ENCODE measurements around the gene DCLK2.

Gene DCLK2

DNA sequence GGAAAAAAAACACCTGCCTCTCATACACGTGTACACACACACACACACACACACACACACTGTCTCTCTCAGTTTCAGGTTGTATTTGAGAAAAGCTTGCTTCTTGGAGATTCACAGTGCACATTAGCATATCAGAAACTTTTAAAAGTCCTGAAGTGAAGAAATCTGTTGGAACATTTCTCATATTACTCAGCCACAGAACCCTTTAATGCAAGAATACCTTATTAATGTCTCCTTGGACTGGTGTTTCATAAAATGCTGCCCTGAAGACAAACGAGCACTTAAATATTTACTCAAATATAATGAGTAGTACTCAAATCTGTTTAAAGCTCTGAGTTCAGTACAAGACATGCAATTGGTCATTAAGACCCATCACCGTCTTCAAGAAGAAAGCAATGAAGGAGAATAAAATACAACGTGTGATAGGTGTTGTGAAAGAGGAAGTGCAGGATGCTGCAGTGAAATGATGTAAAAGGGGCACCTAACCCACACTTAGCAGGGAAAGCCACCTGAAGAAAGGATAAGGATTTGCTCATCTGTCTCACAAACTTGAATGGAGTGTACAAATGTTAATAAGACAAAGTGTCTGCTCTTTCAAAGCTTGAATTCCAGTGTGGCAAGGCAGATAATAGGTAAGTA, 57.0 kb downstream of the DCLK2 start:
- Histone ChIP-seq H3K4me1 (ENCODE audit: control extremely low read depth in 1 of 4, control insufficient read depth in 4 of 4, insufficient read depth in 4 of 4, low read length in 3 of 4) (peaks cover 0 to 8% (median 0%) of the 10 kb centered on the region in 4 experiments), H3K36me3 (ENCODE audit: control insufficient read depth in 4 of 4, insufficient read depth in 4 of 4, low read length in 3 of 4) (no peaks in the 10 kb centered on the region), H3K9me3 (ENCODE audit: control extremely low read depth in 1 of 5, control insufficient read depth in 4 of 5, insufficient read depth in 2 of 5, low read depth in 1 of 5, low read length in 4 of 5) (no peaks in the 10 kb centered on the region), H3K27me3 (replicated peaks in 2 of 5; ENCODE audit: control insufficient read depth in 4 of 5, insufficient read depth in 5 of 5, low read length in 4 of 5) (no peaks in the 10 kb centered on the region), H3K27ac (ENCODE audit: insufficient read depth in 1 of 2, low read depth in 1 of 2, low read length in 2 of 2, poor library complexity in 1 of 2, severe bottlenecking in 2 of 2) (no peak overlapping the region), H3K4me3 (ENCODE audit: control insufficient read depth in 1 of 7, extremely low read depth in 1 of 7, insufficient read depth in 4 of 7, low read depth in 2 of 7, low read length in 6 of 7) (no peak overlapping the region)
- ChIA-PET CTCF (no interaction called here), POLR2A (no interaction called here)
- 0% methylated on average over 1 of the region's 4 CpGs for whole genome bisulfite sequencing (ENCODE audit: insufficient coverage)
- DNase-seq, result peak; percentile 4 to 48 (median 28)

DNA sequence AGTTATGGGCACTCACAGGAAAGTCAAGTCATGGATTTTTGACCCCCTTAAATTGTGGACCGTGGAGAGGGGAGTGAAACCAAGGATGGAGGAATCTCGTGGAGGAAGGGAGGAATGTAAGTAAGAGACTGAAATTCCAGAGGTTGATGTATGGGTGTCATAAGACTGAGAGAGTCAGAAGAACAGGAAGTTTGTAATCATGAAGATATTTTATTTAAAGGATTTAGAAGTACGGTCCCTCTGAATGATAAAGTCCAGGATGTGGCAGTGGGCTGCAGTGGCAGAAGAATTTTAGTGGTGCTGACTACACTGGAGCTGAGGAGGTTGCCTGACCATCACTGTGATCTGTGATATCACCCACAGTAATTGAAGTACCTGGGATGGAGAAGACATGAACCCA, 57.8 kb downstream of the DCLK2 start:
- 54% methylated on average over 3 of the region's 3 CpGs for WGBS (ENCODE audit: insufficient coverage)

DNA sequence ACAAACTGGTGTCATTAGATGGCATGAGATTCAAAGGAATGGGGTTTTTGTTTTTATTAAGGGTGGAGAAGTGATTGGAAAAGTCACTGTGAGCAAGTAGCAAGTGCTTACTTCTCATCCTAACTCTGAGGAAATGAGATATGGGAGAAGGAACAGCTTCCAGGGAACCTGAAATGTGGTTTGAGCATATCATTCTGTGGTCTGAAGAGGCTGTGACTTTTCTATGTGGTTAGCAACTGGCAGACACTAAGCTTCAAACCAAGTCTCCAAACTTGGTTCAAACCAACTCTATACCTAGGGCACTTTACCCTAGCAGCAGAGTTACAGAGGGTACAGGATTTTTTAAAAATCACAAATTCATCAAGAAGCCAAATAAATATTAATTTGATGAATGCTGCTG, 58.2 kb downstream of the DCLK2 start:
- ChIA-PET POLR2A (interaction anchor here (0.7 kb wide), 1 partner anchor 81 kb away, joined by 3 read pairs; no protein-coding TSS in a partner anchor), CTCF (no interaction called here)
- no peaks in the 10 kb centered on the region for H3K9me3 ChIP-seq (ENCODE audit: control extremely low read depth in 1 of 5, control insufficient read depth in 4 of 5, insufficient read depth in 2 of 5, low read depth in 1 of 5, low read length in 4 of 5)
- peak in 1 of 3 donors; percentile 30 for DNase-seq
- H3K27ac ChIP-seq (ENCODE audit: insufficient read depth in 1 of 2, low read depth in 1 of 2, low read length in 2 of 2, poor library complexity in 1 of 2, severe bottlenecking in 2 of 2), result no peak overlapping the region
- H3K4me3 ChIP-seq (ENCODE audit: control insufficient read depth in 1 of 7, extremely low read depth in 1 of 7, insufficient read depth in 4 of 7, low read depth in 2 of 7, low read length in 6 of 7), result no peak overlapping the region
- H3K36me3 ChIP-seq (ENCODE audit: control insufficient read depth in 4 of 4, insufficient read depth in 4 of 4, low read length in 3 of 4), result no peaks in the 10 kb centered on the region
- peaks cover 0 to 8% (median 0%) of the 10 kb centered on the region in 4 experiments for H3K4me1 ChIP-seq (ENCODE audit: control extremely low read depth in 1 of 4, control insufficient read depth in 4 of 4, insufficient read depth in 4 of 4, low read length in 3 of 4)
- no peaks in the 10 kb centered on the region for H3K27me3 ChIP-seq (replicated peaks in 2 of 5; ENCODE audit: control insufficient read depth in 4 of 5, insufficient read depth in 5 of 5, low read length in 4 of 5)

More for the DNA sequence above, 57.8 kb downstream of the DCLK2 start:
- H3K4me3 ChIP-seq (ENCODE audit: control insufficient read depth in 1 of 7, extremely low read depth in 1 of 7, insufficient read depth in 4 of 7, low read depth in 2 of 7, low read length in 6 of 7), result no peak overlapping the region
- peaks cover 0 to 8% (median 0%) of the 10 kb centered on the region in 4 experiments for H3K4me1 ChIP-seq (ENCODE audit: control extremely low read depth in 1 of 4, control insufficient read depth in 4 of 4, insufficient read depth in 4 of 4, low read length in 3 of 4)
- no peaks in the 10 kb centered on the region for H3K36me3 ChIP-seq (ENCODE audit: control insufficient read depth in 4 of 4, insufficient read depth in 4 of 4, low read length in 3 of 4)
- DNase-seq, result no peak
- ChIA-PET POLR2A (interaction anchor here (0.7 kb wide), 1 partner anchor 81 kb away, joined by 3 read pairs; no protein-coding TSS in a partner anchor), CTCF (no interaction called here)
- H3K27me3 ChIP-seq (replicated peaks in 2 of 5; ENCODE audit: control insufficient read depth in 4 of 5, insufficient read depth in 5 of 5, low read length in 4 of 5), result no peaks in the 10 kb centered on the region
- H3K27ac ChIP-seq (ENCODE audit: insufficient read depth in 1 of 2, low read depth in 1 of 2, low read length in 2 of 2, poor library complexity in 1 of 2, severe bottlenecking in 2 of 2), result no peak overlapping the region
- H3K9me3 ChIP-seq (ENCODE audit: control extremely low read depth in 1 of 5, control insufficient read depth in 4 of 5, insufficient read depth in 2 of 5, low read depth in 1 of 5, low read length in 4 of 5), result no peaks in the 10 kb centered on the region

DNA sequence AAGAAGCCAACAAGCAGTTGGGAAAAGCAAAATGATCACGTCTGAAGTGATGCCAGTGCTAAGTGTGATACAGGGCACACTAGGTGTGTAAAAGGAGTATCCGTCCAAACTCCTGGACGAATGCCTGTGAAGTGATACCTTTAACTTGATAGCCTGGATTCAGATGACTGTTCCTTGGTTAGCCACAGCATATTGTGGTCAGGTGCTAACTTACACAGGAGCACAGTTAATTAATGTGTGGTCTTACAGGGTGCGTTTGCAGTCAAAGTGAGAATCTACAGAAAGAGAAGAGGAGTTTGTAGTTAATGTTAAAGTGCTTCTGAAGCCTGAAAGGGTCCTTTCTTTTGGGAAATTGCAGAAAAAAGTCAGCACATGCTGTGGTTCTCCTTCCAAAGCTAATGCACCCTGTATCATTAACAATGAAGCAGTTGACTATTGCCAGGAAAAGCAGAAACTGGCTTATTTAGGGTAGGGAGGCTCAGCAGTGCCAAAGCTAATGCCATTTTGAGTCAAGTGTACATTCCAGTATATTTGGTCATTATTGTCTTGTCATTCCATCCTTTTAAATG, 61.1 kb downstream of the DCLK2 start:
- Histone ChIP-seq H3K27ac (ENCODE audit: insufficient read depth in 1 of 2, low read depth in 1 of 2, low read length in 2 of 2, poor library complexity in 1 of 2, severe bottlenecking in 2 of 2) (no peak overlapping the region), H3K4me1 (ENCODE audit: control extremely low read depth in 1 of 4, control insufficient read depth in 4 of 4, insufficient read depth in 4 of 4, low read length in 3 of 4) (peaks cover 0 to 8% (median 0%) of the 10 kb centered on the region in 4 experiments), H3K4me3 (ENCODE audit: control insufficient read depth in 1 of 7, extremely low read depth in 1 of 7, insufficient read depth in 4 of 7, low read depth in 2 of 7, low read length in 6 of 7) (no peak overlapping the region), H3K9me3 (ENCODE audit: control extremely low read depth in 1 of 5, control insufficient read depth in 4 of 5, insufficient read depth in 2 of 5, low read depth in 1 of 5, low read length in 4 of 5) (peaks cover 0 to 8% (median 0%) of the 10 kb centered on the region in 5 experiments), H3K36me3 (ENCODE audit: control insufficient read depth in 4 of 4, insufficient read depth in 4 of 4, low read length in 3 of 4) (no peaks in the 10 kb centered on the region), H3K27me3 (replicated peaks in 2 of 5; ENCODE audit: control insufficient read depth in 4 of 5, insufficient read depth in 5 of 5, low read length in 4 of 5) (no peaks in the 10 kb centered on the region)
- 93% methylated on average over 4 of the region's 4 CpGs for WGBS (ENCODE audit: insufficient coverage)
- CTCF ChIA-PET, result no interaction called here
- no peak for DNase-seq
- POLR2A ChIA-PET, result no interaction called here

DNA sequence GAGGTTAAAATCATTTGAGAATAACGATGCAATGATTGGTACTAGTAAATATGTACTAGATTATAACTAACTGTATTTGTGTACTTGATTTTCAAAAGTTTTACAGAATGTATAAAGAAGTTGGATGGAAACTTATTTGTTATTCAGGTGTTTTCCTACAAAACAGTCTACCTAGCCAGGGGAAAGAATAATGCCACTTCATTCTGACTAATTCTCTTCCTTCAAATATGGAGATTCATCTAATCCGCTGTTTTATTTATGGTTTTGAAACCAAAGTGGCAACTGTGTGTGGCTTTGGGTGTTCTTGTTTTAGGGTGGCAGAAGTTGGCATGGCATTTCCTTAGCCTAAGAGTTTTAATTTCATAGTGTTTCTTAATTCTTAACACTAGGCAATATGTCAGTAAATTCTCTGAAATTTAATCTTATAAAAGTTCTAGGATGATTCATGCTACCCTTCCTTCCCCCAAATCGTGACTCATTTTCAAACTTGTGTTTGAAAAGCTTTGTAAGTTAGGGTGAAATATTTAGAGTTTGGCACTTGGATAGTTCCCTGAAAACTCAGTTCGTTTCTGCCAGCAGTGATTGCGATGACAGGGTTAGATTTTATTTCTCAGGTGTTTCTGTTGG, 62.6 kb downstream of the DCLK2 start:
- Histone ChIP-seq H3K36me3 (ENCODE audit: control insufficient read depth in 4 of 4, insufficient read depth in 4 of 4, low read length in 3 of 4) (no peaks in the 10 kb centered on the region), H3K27me3 (replicated peaks in 2 of 5; ENCODE audit: control insufficient read depth in 4 of 5, insufficient read depth in 5 of 5, low read length in 4 of 5) (no peaks in the 10 kb centered on the region), H3K9me3 (ENCODE audit: control extremely low read depth in 1 of 5, control insufficient read depth in 4 of 5, insufficient read depth in 2 of 5, low read depth in 1 of 5, low read length in 4 of 5) (peaks cover 0 to 8% (median 0%) of the 10 kb centered on the region in 5 experiments), H3K27ac (ENCODE audit: insufficient read depth in 1 of 2, low read depth in 1 of 2, low read length in 2 of 2, poor library complexity in 1 of 2, severe bottlenecking in 2 of 2) (no peak overlapping the region), H3K4me1 (ENCODE audit: control extremely low read depth in 1 of 4, control insufficient read depth in 4 of 4, insufficient read depth in 4 of 4, low read length in 3 of 4) (peaks cover 0 to 5% (median 0%) of the 10 kb centered on the region in 4 experiments), H3K4me3 (ENCODE audit: control insufficient read depth in 1 of 7, extremely low read depth in 1 of 7, insufficient read depth in 4 of 7, low read depth in 2 of 7, low read length in 6 of 7) (no peak overlapping the region)
- 86% methylated on average over 2 of the region's 5 CpGs for WGBS (ENCODE audit: insufficient coverage)
- POLR2A ChIA-PET, result no interaction called here
- CTCF ChIA-PET, result no interaction called here
- peak in 1 of 3 donors; percentile 8 for DNase-seq

DNA sequence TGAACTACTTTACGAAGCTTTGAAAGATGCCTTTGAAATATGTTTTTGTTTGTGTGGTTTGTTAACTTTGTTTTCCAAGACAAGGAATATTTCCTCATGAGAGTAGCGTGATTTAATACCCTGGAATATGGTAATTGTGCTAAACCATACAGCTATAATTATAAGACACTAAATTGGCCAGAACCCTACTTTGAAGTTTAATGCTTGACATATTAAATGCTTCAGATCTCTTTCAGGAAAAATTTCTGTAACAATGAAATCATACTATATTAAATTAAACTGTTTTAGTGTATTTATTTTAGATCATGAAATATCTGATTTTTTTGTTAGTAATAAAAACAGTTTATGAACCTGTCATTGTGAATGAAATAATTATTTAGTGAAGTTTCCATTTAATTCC, 63.5 kb downstream of the DCLK2 start:
- Histone ChIP-seq H3K4me1 (ENCODE audit: control extremely low read depth in 1 of 4, control insufficient read depth in 4 of 4, insufficient read depth in 4 of 4, low read length in 3 of 4) (no peaks in the 10 kb centered on the region), H3K4me3 (ENCODE audit: control insufficient read depth in 1 of 7, extremely low read depth in 1 of 7, insufficient read depth in 4 of 7, low read depth in 2 of 7, low read length in 6 of 7) (no peak overlapping the region), H3K27me3 (replicated peaks in 2 of 5; ENCODE audit: control insufficient read depth in 4 of 5, insufficient read depth in 5 of 5, low read length in 4 of 5) (no peaks in the 10 kb centered on the region), H3K36me3 (ENCODE audit: control insufficient read depth in 4 of 4, insufficient read depth in 4 of 4, low read length in 3 of 4) (no peaks in the 10 kb centered on the region), H3K27ac (ENCODE audit: insufficient read depth in 1 of 2, low read depth in 1 of 2, low read length in 2 of 2, poor library complexity in 1 of 2, severe bottlenecking in 2 of 2) (no peak overlapping the region), H3K9me3 (ENCODE audit: control extremely low read depth in 1 of 5, control insufficient read depth in 4 of 5, insufficient read depth in 2 of 5, low read depth in 1 of 5, low read length in 4 of 5) (peaks cover 0 to 8% (median 0%) of the 10 kb centered on the region in 5 experiments)
- ChIA-PET POLR2A (no interaction called here), CTCF (no interaction called here)
- no CpG with 5 or more reads among the region's 2 CpGs for WGBS (ENCODE audit: insufficient coverage)
- no peak for DNase-seq

DNA sequence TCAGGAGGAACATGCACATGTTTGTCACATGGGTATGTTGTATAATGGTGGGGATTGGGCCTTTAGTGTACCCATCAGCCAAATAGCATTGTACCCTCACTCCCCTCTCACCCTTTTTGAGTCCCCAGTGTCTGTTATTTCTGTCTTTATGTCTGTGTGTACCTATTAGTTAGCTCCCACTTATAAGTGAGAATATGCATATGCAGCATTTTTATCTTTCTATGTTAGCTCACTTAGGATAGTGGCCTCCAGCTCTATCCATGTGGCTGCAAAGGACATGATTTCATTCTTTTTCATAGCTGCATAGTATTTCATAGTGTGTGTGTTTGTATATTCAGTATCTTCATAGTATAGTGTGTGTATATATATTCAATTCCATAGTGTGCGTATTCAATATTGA, 64.6 kb downstream of the DCLK2 start:
- H3K36me3 ChIP-seq (ENCODE audit: control insufficient read depth in 4 of 4, insufficient read depth in 4 of 4, low read length in 3 of 4), result no peaks in the 10 kb centered on the region
- CTCF ChIA-PET, result no interaction called here
- no peak overlapping the region for H3K4me3 ChIP-seq (ENCODE audit: control insufficient read depth in 1 of 7, extremely low read depth in 1 of 7, insufficient read depth in 4 of 7, low read depth in 2 of 7, low read length in 6 of 7)
- peaks cover 0 to 8% (median 0%) of the 10 kb centered on the region in 5 experiments for H3K9me3 ChIP-seq (ENCODE audit: control extremely low read depth in 1 of 5, control insufficient read depth in 4 of 5, insufficient read depth in 2 of 5, low read depth in 1 of 5, low read length in 4 of 5)
- H3K27ac ChIP-seq (ENCODE audit: insufficient read depth in 1 of 2, low read depth in 1 of 2, low read length in 2 of 2, poor library complexity in 1 of 2, severe bottlenecking in 2 of 2), result no peak overlapping the region
- no peaks in the 10 kb centered on the region for H3K27me3 ChIP-seq (replicated peaks in 2 of 5; ENCODE audit: control insufficient read depth in 4 of 5, insufficient read depth in 5 of 5, low read length in 4 of 5)
- POLR2A ChIA-PET, result no interaction called here
- H3K4me1 ChIP-seq (ENCODE audit: control extremely low read depth in 1 of 4, control insufficient read depth in 4 of 4, insufficient read depth in 4 of 4, low read length in 3 of 4), result no peaks in the 10 kb centered on the region
- DNase-seq, result no peak
- WGBS (ENCODE audit: insufficient coverage), result no CpG with 5 or more reads among the region's 1 CpG

Data from common myeloid progenitor, CD34-positive (primary cell).